Activated naive CD4-positive, alpha-beta T cell treated with anti-CD3 and anti-CD28 coated beads for 36 hours (primary cell): ENCODE measurements around the gene SUPV3L1. TPM values are rescaled to one million over a fixed set of nuclear protein-coding genes. Genes with fewer than 3 reads are reported as not detected.

Source experiments
- CTCF ChIA-PET: fragments of 350-600 bp; sonication (Branson Sonifier 250); formaldehyde crosslinking; loops from one replicate; lab custom pipeline; 2021; ENCODE audit warnings: antibody characterized with exemption; lab: Charles Lee
- DNase-seq: peaks from one replicate; pipeline ENCODE4 v3.0.0-alpha.2; 2020
- H3K27ac Mint-ChIP-seq: one replicate; pipeline ENCODE4 v1.8.0; 2021; ENCODE audit warnings: mild to moderate bottlenecking, mixed read lengths
- H3K27me3 Mint-ChIP-seq: one replicate; pipeline ENCODE4 v1.8.0; 2021; ENCODE audit warnings: low read depth, mixed read lengths
- H3K36me3 Mint-ChIP-seq: one replicate; pipeline ENCODE4 v1.8.0; 2021; ENCODE audit warnings: low read depth, mixed read lengths
- H3K4me1 Mint-ChIP-seq: one replicate; pipeline ENCODE4 v1.8.0; 2021; ENCODE audit warnings: low read depth, mixed read lengths
- H3K4me3 Mint-ChIP-seq: one replicate; pipeline ENCODE4 v1.8.0; 2021; ENCODE audit warnings: mild to moderate bottlenecking, moderate library complexity, mixed read lengths
- H3K9me3 Mint-ChIP-seq: one replicate; pipeline ENCODE4 v1.8.0; 2021; ENCODE audit warnings: mixed read lengths
- intact Hi-C: fragments of 100-400 bp; cut with micrococcal nuclease; formaldehyde crosslinking; loops from one replicate; pipeline ENCODE4 v1.15.1; 2023
- total RNA-seq, 2 experiments: library from RNA; stranded (reverse); gene quantifications; one replicate each; pipeline ENCODE4 v1.2.3, GENCODE V29; 2021

The SUPV3L1 gene
- total RNA-seq, 2 experiments from 2014 or later, result 38.4 to 41.1 TPM

GRCh38 chr10:69237528-69238159, 57.6 kb downstream of the SUPV3L1 start:
- DNase-seq, result peak; percentile 95
- Mint-ChIP-seq H3K4me3 (no peak overlapping the region), H3K9me3 (no peaks in the 10 kb centered on the region), H3K4me1 (peaks cover 24% of the 10 kb centered on the region), H3K27ac (no peak overlapping the region), H3K36me3 (no peaks in the 10 kb centered on the region), H3K27me3 (no peaks in the 10 kb centered on the region)
- intact Hi-C loops, result loop anchor here (1.0 to 2.0 kb wide), 5 partner anchors 81 to 270 kb away; no protein-coding TSS in a partner anchor
- CTCF ChIA-PET, result interaction anchor here (0.6 to 3.6 kb wide), 20 partner anchors 9 to 278 kb away, joined by 3 to 32 read pairs (median 5); no protein-coding TSS in a partner anchor

DNA sequence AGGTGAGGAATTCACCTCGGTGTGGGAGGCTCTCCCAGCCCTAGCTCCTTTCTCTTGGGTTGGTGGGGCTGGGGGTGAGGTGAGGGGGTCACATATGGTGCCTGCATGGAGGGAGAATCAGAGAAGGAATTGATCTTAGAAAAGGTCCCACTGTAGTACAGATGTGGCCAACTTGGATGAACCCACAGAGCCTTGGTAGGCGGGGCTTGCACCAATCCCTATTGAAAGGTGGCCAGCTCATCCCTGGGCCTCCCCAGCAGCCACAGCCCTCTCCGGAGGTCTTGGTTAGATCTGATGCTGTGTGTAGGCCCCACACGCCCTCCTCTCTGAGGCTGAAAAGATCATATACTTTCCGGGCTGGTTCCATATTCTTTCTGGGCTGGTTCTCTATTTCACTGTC, 59.1 kb downstream of the SUPV3L1 start:
- CTCF ChIA-PET, result interaction anchor here (0.7 to 3.6 kb wide), 16 partner anchors 8 to 168 kb away, joined by 3 to 32 read pairs (median 5); no protein-coding TSS in a partner anchor
- no peak for DNase-seq
- H3K36me3 Mint-ChIP-seq, result no peaks in the 10 kb centered on the region
- no peak overlapping the region for H3K4me3 Mint-ChIP-seq
- H3K4me1 Mint-ChIP-seq, result peaks cover 12% of the 10 kb centered on the region
- intact Hi-C loops, result no loop called here
- H3K9me3 Mint-ChIP-seq, result no peaks in the 10 kb centered on the region
- H3K27ac Mint-ChIP-seq, result no peak overlapping the region
- no peaks in the 10 kb centered on the region for H3K27me3 Mint-ChIP-seq

- CTCF ChIA-PET, result interaction anchor here (0.6 to 3.6 kb wide), 12 partner anchors 11 to 400 kb away, joined by 3 to 32 read pairs (median 5); no protein-coding TSS in a partner anchor
- no peak for DNase-seq
- intact Hi-C loops, result no loop called here
- Mint-ChIP-seq H3K9me3 (no peaks in the 10 kb centered on the region), H3K36me3 (no peaks in the 10 kb centered on the region), H3K27ac (no peak overlapping the region), H3K27me3 (no peaks in the 10 kb centered on the region), H3K4me3 (no peak overlapping the region), H3K4me1 (peaks cover 10% of the 10 kb centered on the region)
Observed at GRCh38 chr10:69239816-69240434, 59.9 kb downstream of the SUPV3L1 start.

DNA sequence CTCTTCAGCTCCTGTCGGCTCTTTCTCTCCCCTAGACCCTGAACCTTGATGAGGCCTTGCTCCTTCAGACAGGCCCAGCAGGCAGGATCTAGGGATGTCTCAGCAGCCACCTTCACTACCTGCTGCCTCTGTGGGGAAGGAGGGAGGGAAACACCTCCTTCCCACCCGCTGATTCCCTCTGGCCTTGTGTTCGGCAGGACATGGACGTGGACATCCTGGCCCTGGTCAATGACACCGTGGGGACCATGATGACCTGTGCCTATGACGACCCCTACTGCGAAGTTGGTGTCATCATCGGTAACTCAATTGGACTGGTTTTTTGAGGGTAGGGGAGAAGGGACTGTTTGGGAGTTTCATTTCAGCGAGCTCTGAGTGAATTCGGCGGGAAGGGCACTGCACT, 60.4 kb downstream of the SUPV3L1 start:
- intact Hi-C loops, result no loop called here
- Mint-ChIP-seq H3K27me3 (no peaks in the 10 kb centered on the region), H3K4me3 (no peak overlapping the region), H3K36me3 (no peaks in the 10 kb centered on the region), H3K27ac (no peak overlapping the region), H3K9me3 (no peaks in the 10 kb centered on the region), H3K4me1 (peaks cover 10% of the 10 kb centered on the region)
- CTCF ChIA-PET, result interaction anchor here (0.6 to 3.6 kb wide), 7 partner anchors 10 to 400 kb away, joined by 3 to 32 read pairs (median 5); no protein-coding TSS in a partner anchor
- no peak for DNase-seq

- peaks cover 10% of the 10 kb centered on the region for H3K4me1 Mint-ChIP-seq
- H3K4me3 Mint-ChIP-seq, result no peak overlapping the region
- no peaks in the 10 kb centered on the region for H3K9me3 Mint-ChIP-seq
- no peaks in the 10 kb centered on the region for H3K36me3 Mint-ChIP-seq
- DNase-seq, result no peak
- H3K27me3 Mint-ChIP-seq, result no peaks in the 10 kb centered on the region
- CTCF ChIA-PET, result no interaction called here
- intact Hi-C loops, result no loop called here
- H3K27ac Mint-ChIP-seq, result no peak overlapping the region
Observed at GRCh38 chr10:69241575-69241974, 61.5 kb downstream of the SUPV3L1 start.

DNA sequence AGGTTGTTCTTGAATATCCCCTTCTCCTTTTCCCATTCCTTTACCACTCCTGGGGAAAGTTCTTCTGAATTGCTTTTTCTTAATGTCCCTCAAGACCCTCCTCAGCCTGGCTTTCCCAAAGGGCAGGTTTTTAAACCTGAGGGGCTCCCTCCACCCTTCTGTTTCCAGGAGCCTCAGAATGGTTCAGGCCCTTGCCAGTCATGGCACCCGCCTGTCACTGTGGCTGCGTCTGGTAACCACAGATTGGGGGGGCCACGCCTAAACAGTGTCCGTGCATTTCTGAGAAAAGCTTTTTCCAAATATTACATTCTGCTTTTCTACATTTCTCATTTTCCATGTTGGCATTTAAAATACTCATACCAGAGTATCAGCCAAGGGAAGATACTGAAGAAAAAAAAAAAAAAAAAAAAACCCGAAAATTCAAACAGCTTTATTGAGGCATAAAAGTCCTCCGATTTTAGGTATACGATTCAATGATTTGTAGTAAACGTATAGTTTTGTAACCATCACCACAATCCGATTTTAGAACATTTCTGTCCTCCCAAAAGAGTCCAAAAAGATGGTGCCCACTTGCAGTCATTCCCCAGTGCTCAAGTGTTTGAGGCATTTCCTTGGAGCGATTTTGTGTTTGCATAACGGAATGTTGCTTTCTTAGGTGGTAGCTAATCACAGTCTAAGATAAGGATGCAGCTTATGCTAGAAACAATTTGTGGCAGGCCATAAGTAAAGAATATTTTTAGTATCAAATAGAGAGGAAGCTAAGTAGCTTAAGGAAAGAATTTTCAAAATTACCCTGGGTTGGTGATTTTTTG, 62.2 kb downstream of the SUPV3L1 start:
- no peaks in the 10 kb centered on the region for H3K9me3 Mint-ChIP-seq
- CTCF ChIA-PET, result interaction anchor here (0.8 to 1.0 kb wide), 2 partner anchors 143 to 148 kb away, joined by 3 to 4 read pairs; no protein-coding TSS in a partner anchor
- DNase-seq, result no peak
- peaks cover 10% of the 10 kb centered on the region for H3K4me1 Mint-ChIP-seq
- intact Hi-C loops, result loop anchor here (2.0 kb wide), 1 partner anchor 17 kb away; no protein-coding TSS in a partner anchor
- no peak overlapping the region for H3K27ac Mint-ChIP-seq
- no peak overlapping the region for H3K4me3 Mint-ChIP-seq
- no peaks in the 10 kb centered on the region for H3K27me3 Mint-ChIP-seq
- no peaks in the 10 kb centered on the region for H3K36me3 Mint-ChIP-seq

DNA sequence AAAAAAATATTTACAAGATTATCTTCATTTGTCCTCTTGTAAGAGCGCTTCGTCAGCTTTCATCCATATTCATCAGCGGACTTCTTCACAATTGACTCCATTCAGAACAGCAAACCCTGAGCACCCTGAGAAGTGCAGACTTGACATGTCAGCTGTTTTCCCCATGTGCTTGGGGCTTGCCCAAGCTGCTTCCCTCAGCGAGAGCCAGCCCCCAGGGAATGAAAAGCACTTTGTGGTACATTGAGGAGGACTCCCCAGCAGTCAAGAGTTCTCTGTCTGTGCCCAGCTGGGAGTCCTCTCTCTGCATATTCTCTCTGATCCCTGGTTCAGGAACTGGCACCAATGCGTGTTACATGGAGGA, 62.8 kb downstream of the SUPV3L1 start:
- intact Hi-C loops, result loop anchor here (2.0 kb wide), 1 partner anchor 16 kb away; no protein-coding TSS in a partner anchor
- Mint-ChIP-seq H3K4me3 (no peak overlapping the region), H3K36me3 (no peaks in the 10 kb centered on the region), H3K27ac (no peak overlapping the region), H3K27me3 (no peaks in the 10 kb centered on the region), H3K9me3 (no peaks in the 10 kb centered on the region), H3K4me1 (peaks cover 5% of the 10 kb centered on the region)
- CTCF ChIA-PET, result interaction anchor here (0.7 to 1.0 kb wide), 4 partner anchors 111 to 331 kb away, joined by 3 to 6 read pairs (median 4); no protein-coding TSS in a partner anchor
- DNase-seq, result no peak

GRCh38 chr10:69243817-69244216, 63.8 kb downstream of the SUPV3L1 start:
- Mint-ChIP-seq H3K4me1 (peaks cover 2% of the 10 kb centered on the region), H3K9me3 (no peaks in the 10 kb centered on the region), H3K27ac (no peak overlapping the region), H3K27me3 (no peaks in the 10 kb centered on the region), H3K36me3 (no peaks in the 10 kb centered on the region), H3K4me3 (no peak overlapping the region)
- DNase-seq, result no peak
- intact Hi-C loops, result loop anchor here (2.0 kb wide), 1 partner anchor 15 kb away; no protein-coding TSS in a partner anchor
- CTCF ChIA-PET, result no interaction called here

GRCh38 chr10:69246036-69246435, 66.0 kb downstream of the SUPV3L1 start:
- H3K4me3 Mint-ChIP-seq, result no peak overlapping the region
- H3K27ac Mint-ChIP-seq, result no peak overlapping the region
- CTCF ChIA-PET, result interaction anchor here (0.6 to 2.2 kb wide), 2 partner anchors 8 to 31 kb away, joined by 4 to 5 read pairs; no protein-coding TSS in a partner anchor
- no peaks in the 10 kb centered on the region for H3K27me3 Mint-ChIP-seq
- no peaks in the 10 kb centered on the region for H3K9me3 Mint-ChIP-seq
- H3K4me1 Mint-ChIP-seq, result no peaks in the 10 kb centered on the region
- intact Hi-C loops, result no loop called here
- no peak for DNase-seq
- peaks cover 5% of the 10 kb centered on the region for H3K36me3 Mint-ChIP-seq

- intact Hi-C loops, result no loop called here
- Mint-ChIP-seq H3K36me3 (peaks cover 5% of the 10 kb centered on the region), H3K27me3 (no peaks in the 10 kb centered on the region), H3K27ac (no peak overlapping the region), H3K4me1 (no peaks in the 10 kb centered on the region), H3K9me3 (no peaks in the 10 kb centered on the region), H3K4me3 (no peak overlapping the region)
- no peak for DNase-seq
- CTCF ChIA-PET, result interaction anchor here (0.6 to 2.2 kb wide), 3 partner anchors 8 to 72 kb away, joined by 3 to 5 read pairs (median 4); no protein-coding TSS in a partner anchor
Observed at GRCh38 chr10:69246581-69247312, 66.7 kb downstream of the SUPV3L1 start.

- H3K36me3 Mint-ChIP-seq, result peaks cover 6% of the 10 kb centered on the region
- H3K9me3 Mint-ChIP-seq, result no peaks in the 10 kb centered on the region
- no peak overlapping the region for H3K27ac Mint-ChIP-seq
- DNase-seq, result no peak
- H3K27me3 Mint-ChIP-seq, result no peaks in the 10 kb centered on the region
- H3K4me3 Mint-ChIP-seq, result no peak overlapping the region
- CTCF ChIA-PET, result interaction anchor here (0.6 to 2.2 kb wide), 2 partner anchors 9 to 73 kb away, joined by 3 to 5 read pairs; no protein-coding TSS in a partner anchor
- H3K4me1 Mint-ChIP-seq, result no peaks in the 10 kb centered on the region
- intact Hi-C loops, result no loop called here
Observed at GRCh38 chr10:69247313-69247710, 67.3 kb downstream of the SUPV3L1 start.
